NB4 (cell line): Measurements from ENCODE around the gene CELA2A.
A peak's percentile ranks its signal among the peaks of the same experiment; 100 is the strongest.

Source experiments
- DNase-seq: peaks from one replicate; pipeline ENCODE4 v3.0.0; 2010; ENCODE audit warnings: low read depth
- H3K4me3 ChIP-seq: one replicate; pipeline ENCODE4 v1.5.1; 2011; ENCODE audit warnings: mild to moderate bottlenecking, low read depth, low read length, moderate library complexity
- CTCF ChIP-seq: IDR thresholded peaks from one replicate; pipeline ENCODE4 v1.5.1; 2012; ENCODE audit warnings: low read depth, low read length
- MAX ChIP-seq: IDR thresholded peaks from 2 replicates; pipeline ENCODE4 v1.6.1; 2011; ENCODE audit warnings: low read depth, low read length
- MYC ChIP-seq: IDR thresholded peaks from 2 replicates; pipeline ENCODE4 v1.6.1; 2011; ENCODE audit warnings: low read depth, low read length
- POLR2A ChIP-seq: IDR thresholded peaks from 2 replicates; pipeline ENCODE4 v1.6.1; 2011; ENCODE audit warnings: mild to moderate bottlenecking; ENCODE audit not compliant: insufficient read length; ENCODE audit errors: extremely low read depth

CELA2A gene

GRCh38 chr1:15492596-15492995 lies 36.1 kb downstream of the CELA2A start:
- H3K4me3 ChIP-seq: no peak overlapping the region
- DNase-seq: no peak
- TF ChIP-seq POLR2A (no peak), MAX (no peak), CTCF (no peak), MYC (no peak)

GRCh38 chr1:15493869-15494390 lies 37.4 kb downstream of the CELA2A start:
- TF ChIP-seq MAX (no peak), MYC (no peak), CTCF (no peak), POLR2A (no peak)
- no peak overlapping the region for H3K4me3 ChIP-seq
- DNase-seq: no peak

GRCh38 chr1:15500184-15501178 lies 43.9 kb downstream of the CELA2A start:
- DNase-seq: no peak
- TF ChIP-seq POLR2A (no peak), MAX (no peak), MYC (no peak), CTCF (no peak)
- H3K4me3 ChIP-seq: no peak overlapping the region

GRCh38 chr1:15501208-15502032 lies 44.9 kb downstream of the CELA2A start:
- DNase-seq: peak; percentile 69
- TF ChIP-seq CTCF: peak; percentile 86
- no peak for TF ChIP-seq POLR2A
- peak; percentile 69; the same call in 1 of the 2 replicates for TF ChIP-seq MYC
- peak; percentile 76 for TF ChIP-seq MAX
- H3K4me3 ChIP-seq: no peak overlapping the region

- TF ChIP-seq CTCF (no peak), POLR2A (no peak), MAX (no peak), MYC (no peak)
- H3K4me3 ChIP-seq: no peak overlapping the region
- DNase-seq: no peak
These were observed 47.9 kb downstream of the CELA2A start for GRCh38 chr1:15504436-15504835.
